Islet of Langerhans (tissue), 1 donor: ENCODE measurements around the gene THADA.

Experiments used
- FAIRE-seq: peaks from one replicate; lab custom pipeline; 2011; peaks lifted over from hg19 to GRCh38; lab: Jason Lieb, UNC

Gene THADA

DNA sequence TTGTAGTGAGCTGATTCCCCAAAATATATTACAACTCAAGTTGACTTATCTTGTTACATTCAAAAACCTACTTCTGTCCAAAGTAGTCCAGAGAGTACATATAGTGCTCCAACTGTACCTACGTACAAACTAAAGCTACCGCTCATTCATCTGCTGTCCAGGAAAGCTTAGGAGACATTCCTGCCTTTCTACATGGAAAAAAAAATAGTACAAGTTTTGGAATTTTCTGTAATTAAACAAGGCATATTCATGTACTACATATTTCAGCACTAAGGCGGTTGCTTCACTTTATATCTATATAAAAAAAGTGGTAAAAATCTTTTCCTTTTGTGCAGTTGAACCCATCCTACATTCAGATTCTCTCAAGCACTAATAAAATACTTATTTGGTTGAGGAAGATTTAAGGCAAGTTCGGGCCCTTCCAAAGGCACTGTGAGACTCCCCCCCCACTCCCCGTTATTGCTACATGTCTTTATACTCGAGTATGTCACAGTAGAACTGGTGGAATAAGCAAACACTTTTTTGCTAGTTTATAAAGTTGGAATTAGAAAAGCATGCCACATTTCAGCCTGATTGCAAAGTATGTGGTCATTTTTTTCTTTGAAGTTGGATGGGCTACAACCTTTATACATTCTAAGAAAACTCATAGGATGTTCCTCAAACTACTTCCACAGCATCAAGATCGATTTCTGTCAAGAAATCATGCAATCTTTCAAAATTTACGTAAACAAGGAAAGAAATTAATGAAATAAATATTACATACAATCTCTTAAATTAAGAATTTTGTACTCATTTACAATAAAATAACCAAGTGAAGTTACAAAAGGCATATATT lies 373.1 kb downstream of the THADA start:
- FAIRE-seq: no peak

DNA sequence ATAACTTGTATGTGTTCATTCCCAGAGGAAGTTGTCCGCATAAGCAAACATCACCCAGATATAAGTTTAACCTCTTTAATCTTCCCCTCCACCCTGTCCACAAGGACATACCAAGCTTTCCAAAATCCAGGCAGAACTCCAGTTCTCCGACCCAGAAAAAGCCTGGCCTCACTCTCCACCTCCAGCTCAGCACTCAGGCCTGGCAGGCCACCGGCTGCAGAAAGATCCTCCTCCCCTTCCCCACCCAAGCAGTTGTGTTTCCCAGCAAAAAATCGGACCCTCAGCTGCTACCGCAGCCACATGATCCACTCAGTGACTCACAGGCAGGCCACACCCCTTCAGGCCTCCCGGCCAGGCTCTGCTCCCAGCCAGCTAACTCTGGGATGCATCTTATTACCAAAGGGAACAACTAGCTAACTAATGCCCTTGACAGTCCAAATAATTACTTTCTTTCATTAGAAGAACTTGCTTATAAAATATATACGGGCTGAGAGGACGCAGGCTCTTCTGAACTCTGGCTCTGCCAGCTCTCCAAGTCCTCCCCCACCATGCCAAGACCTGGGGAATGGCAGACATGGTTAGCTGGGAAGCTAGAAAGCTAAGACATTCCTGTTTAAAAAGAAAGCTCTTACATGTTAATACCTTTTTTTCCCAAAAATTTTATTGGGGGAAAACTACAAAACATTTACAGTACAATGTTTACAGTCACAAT lies 373.9 kb downstream of the THADA start:
- FAIRE-seq: no peak

DNA sequence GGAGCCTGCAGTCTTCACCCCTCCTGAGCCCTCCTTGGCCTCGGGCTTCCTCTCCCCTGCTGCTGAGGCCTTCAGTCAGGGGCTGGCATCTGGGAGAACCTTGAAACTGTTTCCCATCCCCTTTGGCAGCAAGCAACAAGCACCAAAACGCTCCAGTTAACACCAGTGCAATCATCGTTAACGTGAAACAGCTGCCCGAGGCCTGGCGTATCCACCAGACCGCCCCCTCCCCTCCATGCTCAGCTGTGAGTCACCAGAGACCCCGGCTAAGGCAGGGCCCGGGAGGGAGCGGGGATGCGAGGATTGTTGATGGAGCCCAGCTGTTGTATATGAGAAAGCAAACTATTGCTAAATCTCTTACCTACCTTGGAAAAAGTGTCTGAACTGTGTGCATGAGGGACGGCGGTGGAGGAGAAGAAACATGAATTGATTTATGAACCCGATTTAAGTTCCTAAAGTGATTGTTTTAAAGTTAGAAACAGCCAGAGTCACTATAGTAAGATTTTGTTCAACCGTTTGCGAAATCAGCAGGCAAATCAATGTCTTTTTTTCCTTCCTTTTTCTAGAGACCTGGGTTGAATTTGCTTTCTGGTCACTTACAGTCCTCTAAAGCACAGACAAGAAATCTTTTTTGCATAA lies 374.6 kb downstream of the THADA start:
- no peak for FAIRE-seq

DNA sequence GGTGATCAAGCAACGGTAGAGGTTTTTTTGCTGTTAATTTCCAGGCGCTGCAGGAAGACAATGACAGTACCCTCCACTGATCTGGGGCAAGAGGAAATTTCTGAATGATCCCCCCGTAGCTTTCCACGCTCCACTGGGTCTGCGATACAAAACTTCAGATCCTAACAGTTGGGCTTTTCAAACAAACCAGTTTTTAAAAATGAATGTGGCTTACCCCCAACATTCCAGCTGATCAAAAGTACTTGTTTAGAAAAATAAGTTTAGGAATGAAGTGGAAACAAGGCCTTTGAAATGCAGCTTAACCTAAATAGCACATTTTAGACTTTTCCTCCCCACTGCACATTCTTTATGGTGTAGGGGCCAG lies 375.1 kb downstream of the THADA start:
- FAIRE-seq: no peak

DNA sequence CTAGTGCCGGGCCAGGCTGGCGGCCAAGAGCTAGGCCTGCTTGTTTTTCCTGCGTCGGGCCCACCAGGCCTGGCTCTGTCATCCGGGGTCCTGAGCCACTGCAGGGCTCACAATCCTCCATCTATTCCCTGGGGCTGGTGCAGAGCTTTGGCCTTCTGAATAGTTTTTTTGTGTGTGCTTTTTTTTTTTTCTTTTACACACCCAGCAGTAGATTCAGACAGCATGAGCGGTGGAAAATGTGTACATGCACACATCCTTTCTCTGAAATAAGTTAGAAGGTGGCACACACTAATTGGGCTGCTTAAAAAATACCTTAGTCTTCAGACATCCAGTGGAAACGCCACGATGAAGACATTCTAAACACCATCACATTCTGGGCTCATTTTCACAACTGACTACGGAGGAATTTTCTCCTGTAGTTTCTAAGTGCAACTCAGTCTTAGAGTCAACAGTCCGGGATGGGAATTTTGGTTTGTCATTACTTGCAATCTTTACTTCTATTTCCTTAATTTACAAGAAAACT lies 375.5 kb downstream of the THADA start:
- no peak for FAIRE-seq

DNA sequence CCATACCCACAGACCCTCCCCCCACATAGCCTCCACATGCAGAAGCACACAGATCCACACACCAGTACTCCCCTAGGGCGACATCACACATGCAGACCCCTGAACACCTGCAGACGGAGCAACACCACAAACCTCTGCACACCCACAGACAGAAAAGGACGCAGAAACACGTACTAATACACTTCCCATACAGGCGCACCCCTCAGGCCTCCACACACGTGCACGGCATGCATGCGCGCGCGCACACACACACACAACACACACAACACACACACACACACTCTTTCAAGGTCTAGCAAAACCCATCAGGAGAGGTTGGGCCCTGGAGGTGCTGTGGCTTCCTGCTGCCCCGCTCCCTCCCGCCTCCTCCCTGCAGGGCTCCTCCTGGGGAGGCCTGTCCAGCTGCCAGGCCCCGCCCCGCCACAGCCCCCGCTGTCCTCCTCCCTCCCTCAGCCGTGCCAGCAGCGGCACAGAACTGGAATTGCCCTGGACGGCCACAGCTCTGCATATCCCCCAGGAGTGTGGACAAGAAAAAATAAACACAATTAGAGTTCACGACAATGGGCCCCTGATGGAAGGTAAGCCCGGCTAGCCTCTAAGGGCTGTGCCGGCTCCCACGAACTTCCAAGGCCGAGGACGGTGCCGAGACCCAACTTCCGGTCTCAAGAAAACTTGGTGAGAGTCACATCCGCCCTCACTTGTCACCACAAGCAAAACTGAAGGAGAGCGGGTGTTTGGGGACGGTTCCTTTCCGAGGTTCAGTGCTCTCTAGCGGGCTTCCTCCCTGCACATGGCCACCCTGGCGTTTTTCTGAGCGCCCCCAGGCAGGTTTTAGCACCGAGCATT lies 376.2 kb downstream of the THADA start:
- no peak for FAIRE-seq

DNA sequence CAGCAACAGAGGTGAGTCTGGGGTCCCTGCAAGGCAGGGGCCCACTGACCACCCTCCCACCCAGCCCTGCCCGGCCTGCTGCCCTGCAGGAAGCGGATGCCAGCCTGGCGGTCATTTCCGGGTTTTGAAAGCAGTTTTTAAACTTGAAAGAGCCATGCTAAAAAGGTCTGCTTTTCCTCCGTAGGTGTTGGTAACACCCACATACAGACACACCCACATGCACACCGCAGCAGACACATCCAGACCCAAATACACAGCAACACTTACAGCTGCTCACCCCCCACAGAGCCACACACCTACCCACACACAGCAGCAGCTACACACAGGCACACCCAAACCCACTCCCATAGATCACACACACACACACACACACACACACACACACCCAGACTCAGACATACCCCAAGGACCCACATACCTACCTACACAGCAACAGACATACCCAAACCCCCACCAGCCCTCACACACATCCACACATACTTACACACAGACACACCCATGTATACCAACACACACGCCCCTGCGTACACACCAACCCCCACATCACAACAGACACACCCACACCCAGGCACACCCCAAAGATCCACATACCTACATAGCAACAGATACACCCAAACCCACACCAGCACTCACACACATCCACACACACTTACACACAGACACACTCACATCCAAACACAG lies 377.0 kb downstream of the THADA start:
- FAIRE-seq: no peak

DNA sequence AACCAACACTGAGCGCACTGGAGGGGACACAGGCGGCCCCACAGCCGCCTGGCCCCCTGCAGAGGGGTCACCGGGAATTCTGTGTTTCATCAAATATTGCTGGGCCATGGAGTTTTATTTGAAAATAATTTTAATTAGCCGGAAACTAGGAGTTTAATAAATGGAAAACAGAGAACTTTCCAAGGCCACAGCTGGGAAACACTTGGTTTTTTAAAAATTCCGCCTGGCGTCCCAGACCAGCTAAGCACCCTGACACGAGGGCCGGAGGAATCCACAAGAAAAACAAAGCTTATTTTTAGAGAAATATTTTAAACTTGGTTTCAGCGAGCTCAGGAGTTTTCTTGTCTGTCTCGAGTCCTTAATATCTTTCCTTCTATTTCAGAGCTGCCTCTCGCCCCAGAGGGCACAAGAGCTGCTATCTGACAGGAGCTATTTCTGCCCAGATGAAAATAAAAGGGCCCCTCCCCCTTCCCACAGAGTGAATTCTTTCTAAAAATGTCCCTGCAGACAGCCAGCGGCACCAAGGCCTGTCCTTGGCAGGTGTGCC lies 377.6 kb downstream of the THADA start:
- no peak for FAIRE-seq

DNA sequence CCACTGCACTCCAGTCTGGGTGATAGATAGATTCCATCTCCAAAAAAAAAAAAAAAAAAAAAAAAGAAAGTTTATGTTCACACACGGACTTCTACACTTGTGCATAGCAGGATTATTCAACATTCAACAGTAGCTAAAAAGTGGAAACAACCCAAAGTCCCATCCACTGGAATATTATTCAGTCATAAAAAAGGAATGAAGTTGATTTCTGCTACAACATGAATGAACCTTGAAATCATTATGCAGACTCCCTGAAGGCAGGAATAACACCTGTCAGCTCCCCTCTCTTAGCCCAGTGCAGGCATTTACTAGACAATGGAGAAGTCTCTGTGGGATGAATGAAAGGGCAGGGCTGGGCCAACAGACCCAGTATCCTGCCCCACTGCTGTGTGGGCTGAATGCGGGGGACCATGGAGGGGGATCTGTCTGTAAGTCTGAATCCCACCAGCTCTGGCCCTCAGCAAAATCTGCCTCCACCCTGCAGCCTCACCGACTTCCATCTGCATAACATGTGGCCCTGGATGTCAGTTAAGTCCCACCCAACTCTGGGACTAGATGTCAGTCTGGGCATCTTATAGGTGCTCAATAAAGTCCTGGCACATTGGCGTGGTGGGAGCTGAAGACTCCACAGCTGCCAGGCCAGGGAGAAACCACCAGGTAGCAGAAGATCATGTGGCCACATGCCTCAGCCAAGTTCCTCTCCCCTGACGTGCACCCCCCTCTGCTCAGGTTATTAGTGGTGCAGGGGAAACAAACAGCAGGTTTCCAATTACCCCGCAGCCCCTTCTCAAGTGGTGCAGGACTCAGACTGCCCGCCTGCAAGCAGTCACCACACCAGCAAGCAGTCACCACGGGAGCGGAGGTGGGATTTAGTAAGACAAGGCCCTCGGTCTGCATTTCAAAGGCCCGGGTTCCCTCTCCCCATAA lies 378.3 kb downstream of the THADA start:
- FAIRE-seq: no peak

DNA sequence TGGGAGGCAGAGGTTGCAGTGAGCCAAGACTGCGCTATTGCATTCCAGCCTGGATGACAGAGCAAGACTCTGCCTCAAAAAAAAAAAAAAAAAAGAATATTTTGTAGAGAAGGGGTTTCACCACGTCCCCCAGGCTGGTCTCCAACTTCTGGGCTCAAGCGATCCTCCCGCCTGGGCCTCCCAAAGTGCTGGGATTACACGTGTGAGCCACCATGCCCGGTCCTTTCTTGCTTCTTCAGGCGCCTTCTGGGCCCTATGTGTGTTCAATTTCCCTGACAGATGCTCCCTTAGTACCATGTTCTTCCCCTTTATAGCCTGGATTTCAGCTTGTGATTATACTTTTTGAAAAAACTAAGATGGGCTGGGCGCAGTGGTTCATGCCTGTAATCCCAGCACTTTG lies 379.2 kb downstream of the THADA start:
- FAIRE-seq: no peak

DNA sequence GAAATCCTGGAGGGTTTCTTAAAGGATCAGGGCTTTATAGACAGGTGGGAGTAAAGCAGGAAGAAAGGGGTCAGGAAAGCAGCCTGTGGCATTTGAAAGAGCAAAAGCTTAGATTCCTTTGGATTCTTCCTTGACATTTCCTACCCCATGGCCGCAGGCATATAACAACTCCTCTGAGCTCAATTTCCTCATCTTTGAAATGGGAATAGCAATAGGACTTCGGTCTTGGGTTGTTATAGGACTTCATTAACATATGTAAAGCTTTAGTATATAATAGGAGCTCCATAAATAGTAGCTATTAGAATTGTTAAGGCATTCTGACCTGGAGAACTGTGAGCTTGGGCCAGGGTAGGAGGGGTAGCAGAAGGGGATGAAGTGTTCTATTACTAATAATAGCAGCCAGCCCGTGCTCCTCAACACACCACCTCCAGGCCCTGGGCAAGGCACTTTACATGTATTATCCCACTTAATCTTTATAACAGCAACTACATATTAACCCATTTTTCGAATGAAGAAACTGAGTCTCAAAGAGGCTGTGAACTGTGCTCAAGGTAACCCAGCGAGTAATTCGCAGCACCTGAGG lies 380.1 kb downstream of the THADA start:
- no peak for FAIRE-seq

DNA sequence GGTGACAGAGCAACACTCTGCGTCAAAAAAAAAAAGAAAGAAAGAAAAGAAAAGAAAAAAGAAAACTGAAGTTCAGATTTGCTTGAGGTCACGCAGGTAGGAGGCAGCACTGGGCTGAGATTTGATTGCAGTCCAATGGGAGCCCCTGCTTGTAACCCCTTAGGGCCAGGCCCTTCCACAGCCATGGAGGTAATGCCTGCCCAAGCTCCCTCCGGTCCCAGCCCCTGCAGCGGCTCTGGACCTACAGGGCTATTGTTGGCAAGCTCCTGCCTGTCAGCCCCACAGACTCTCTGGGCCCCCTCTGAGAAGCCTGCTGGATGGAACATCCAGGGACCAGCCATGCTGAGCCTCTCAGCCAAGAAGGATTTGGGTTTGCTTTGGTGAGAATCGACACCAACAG lies 381.6 kb downstream of the THADA start:
- FAIRE-seq: no peak

DNA sequence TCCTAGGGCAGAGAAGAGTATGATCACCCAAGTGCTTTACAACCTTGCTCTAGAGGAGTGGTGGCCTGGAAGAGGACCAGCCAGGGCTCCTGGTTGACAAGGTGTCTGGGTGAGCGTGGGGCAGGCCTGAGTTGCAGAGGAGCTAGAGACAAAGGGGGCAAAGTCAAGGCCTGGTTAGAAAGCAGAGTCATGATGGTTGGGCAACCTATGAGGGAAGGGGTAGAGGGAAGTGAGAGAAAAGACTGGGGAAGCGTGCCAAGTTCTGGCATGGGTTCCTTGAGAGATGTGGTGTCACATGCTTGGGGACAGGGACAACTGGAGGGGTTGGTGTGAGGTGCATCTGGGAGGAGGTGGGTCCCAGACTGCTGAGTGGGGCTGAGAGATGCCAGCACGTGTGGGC lies 382.9 kb downstream of the THADA start:
- FAIRE-seq: no peak

DNA sequence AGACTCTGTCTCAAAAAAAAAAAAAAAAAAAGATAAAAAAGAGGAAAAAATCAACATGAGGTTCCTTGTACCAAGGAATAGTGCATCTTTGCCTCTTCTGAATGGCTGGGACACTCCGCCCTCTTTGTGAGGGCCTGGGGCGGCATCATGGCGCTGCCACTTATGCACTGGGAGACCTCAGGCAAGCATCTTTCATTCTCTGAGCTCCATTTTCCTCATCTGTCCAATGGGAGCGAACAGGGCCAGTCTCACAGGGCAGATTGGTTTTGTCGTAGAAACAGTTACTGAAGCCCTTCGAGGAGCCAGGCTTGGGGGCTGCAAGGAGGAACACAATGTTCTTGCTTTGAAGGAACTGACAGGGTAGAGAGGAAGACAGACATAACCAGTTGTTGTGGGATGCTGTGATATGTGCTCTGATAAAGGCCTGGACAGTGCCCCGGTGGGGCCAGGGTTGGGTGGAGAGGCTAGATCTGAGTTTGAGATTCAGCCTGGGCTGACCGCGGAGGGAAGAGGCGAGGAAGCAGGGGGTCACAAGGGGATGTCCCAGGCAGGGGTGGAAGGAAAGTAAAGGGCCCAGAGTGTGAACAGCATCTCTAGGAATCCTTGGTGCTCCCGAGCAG lies 383.5 kb downstream of the THADA start:
- no peak for FAIRE-seq

DNA sequence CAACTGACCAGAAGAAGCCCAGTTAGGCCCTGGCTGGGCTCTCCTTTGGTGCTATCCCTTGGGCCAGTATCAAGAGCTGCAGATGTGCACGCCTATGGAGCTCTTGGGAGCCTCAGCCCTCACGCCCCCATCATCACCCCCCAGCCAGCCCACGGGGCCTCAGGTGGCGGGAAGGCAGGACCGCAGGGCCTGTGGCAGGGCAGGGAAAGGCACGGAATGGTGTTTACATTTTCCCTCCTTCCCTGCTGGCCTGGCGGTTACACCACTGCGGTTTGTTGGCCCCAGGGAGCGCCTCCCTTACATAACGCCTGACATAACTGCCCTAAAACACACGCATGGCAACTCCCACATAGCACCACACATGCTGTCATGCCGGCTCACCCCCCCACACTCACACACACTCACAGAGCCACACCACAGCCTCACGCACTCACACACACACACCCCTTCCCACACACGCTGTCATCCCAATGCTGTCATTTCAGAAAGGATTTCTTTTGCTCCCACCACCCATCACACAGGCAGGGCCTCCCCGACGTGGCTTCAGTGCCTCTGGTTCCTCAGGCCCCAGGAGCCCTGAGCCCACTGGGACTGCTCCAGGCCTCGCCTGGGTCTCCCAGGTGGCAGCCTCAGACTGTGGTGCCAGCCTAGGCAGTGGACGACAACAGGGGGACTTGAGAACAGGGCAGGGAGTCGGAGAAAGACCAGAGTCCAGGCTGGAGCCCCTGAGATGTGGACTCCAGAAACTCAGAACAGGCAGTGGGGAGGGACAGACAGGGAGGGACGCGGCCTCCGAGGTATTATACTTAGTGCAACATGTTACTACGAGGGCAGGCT lies 385.2 kb downstream of the THADA start:
- FAIRE-seq: no peak

DNA sequence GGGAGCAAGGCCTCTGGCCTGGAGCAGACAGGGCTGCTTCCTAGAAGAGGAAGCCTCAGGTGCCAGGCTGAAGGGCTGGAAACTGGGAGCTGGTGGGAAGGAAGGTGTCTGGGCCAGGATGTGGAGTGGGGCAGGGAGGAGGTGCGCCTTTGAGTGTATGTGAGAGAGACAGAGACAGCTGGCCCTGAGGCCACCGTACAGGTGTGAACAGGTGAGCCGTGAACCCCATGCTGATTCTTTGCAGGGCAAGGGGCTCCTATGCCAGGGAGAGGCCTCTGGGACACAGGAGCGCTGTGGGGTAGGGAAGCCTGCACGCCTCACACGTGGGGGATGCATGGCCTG lies 385.7 kb downstream of the THADA start:
- no peak for FAIRE-seq

DNA sequence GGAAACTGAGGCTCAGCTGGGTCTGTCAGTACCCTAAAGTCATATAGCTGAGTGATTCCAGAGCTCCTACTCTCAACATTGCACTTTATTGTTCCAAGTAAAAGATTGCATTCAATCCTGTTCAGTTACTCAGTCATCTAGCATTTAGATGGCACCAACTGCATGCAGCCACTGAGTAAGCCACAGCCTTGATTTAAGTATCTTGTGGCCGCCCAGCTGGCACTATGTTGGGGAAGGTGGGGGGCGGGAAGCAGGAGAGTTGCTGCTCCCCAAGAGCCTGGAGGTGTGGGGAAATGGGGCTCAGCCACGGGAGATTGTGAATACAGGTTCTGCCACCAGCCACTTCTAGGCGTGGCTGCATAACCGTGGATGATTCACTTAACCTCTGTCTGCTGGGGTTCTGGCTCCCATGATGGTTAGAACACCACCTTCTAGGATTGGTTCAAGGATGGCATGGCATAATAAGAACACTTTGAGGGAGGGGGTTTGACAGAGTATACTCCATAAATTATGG lies 386.6 kb downstream of the THADA start:
- FAIRE-seq: no peak

DNA sequence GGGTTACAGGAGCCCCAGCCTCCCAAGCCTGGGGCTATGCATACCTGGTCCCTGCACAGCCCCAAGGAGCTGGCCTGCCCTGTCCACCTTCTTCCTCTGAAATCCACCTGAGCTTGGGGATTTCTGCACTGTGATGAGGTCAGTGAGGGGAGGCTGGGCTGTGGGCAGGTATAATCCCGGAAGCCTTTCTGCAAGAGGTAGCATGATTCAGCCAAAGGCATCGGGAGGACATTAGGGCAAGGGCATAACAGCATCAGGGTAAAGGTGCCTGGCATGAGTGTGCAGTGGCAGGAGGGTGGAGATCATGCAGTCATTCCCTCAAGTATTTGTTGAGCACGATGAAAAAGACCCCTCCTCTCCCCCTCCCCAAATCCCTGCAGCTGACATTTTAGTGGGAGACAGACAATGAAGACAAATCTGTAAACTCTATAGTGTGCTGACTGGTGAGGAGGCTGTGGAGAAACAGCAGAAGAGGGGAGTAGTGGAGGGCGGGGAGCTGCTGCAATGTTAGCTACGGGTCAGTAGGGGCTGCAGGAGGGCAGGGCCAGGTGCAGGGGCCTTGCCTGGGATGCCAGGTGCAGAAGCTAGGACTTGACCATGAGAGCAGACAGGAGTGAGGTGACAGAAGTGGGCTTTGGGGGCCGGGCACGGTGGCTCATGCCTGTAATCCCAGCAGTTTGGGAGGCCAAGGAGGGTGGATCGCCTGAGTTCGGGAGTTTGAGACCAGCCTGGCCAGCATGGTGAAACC lies 388.1 kb downstream of the THADA start:
- no peak for FAIRE-seq
